Measurements from ENCODE around the gene KRT9. TPM values are rescaled to one million over a fixed set of nuclear protein-coding genes. Genes with fewer than 3 reads are reported as not detected.

KRT9 gene
- total and polyA plus RNA-seq, 10 of the 15 experiments (the other 5 are each of a cell fraction or from before 2014, with no cell fraction given): not detected

DNA sequence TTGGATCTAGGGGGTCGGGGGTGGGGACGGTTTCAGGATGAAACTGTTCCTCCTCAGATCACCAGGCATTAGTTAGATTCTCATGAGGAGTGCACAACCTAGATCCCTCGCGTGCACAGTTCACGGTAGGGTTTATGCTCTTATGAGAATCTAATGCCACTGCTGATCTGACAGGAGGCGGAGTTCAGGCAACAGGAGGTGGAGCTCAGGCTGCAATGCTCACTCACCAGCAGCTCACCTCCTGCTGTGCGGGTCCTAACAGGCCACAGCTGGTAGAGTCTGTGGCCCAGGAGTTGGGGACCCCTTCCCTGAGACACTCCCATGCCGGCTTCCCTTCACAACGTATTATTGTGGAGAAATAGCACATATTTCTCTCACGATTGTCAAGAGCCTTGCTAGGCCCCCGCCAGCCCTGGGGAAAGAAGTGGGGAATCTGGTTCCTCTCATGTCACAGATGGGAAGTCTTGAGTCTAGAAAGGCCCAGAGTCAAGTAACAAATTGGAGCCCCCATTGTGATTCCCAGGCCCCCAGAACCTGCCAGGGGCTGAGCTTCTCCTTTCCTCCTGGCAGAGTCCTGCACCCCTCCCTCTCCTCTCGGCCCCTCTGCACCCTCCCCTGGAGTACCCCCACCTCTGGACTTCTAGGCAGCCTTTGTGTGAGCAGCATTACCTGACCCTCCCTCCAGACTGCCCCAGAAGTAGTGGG is 20.9 kb upstream of the KRT9 start:
- BruUV-seq (replicated peaks): no TSS peak
- Histone ChIP-seq H3K4me2 (ENCODE audit: control insufficient read depth, insufficient read depth) (no peak overlapping the region), H3K27ac (ENCODE audit: control insufficient read depth, insufficient read depth) (no peak overlapping the region), H3K27me3 (replicated peaks in 1 of 2; ENCODE audit: control insufficient read depth in 2 of 2, insufficient read depth in 2 of 2, low read length in 1 of 2) (peaks cover 0 to 2% of the 10 kb centered on the region in 2 experiments; a peak in 2 of 4 replicates), H4K20me1 (ENCODE audit: control insufficient read depth, insufficient read depth) (no peaks in the 10 kb centered on the region), H3K9me3 (replicated peaks; ENCODE audit: control insufficient read depth, insufficient read depth, low read length) (no peaks in the 10 kb centered on the region), H3K4me1 (ENCODE audit: control insufficient read depth, insufficient read depth, low read length) (no peaks in the 10 kb centered on the region), H3K4me3 (no peak overlapping the region), H3K36me3 (ENCODE audit: control insufficient read depth in 2 of 2, insufficient read depth in 2 of 2, low read length in 1 of 2) (no peaks in the 10 kb centered on the region), H3K9ac (ENCODE audit: control insufficient read depth, insufficient read depth, low read length) (no peak overlapping the region), H3K79me2 (ENCODE audit: control insufficient read depth, insufficient read depth, low read length) (no peaks in the 10 kb centered on the region), H2AFZ (ENCODE audit: control insufficient read depth, low read depth, low read length) (no peak overlapping the region)
- no peak for FAIRE-seq
- ATAC-seq: no peak
- SMC1A ChIA-PET (ENCODE audit: uncharacterized antibody, unreplicated experiment): interaction anchor here (2.0 kb wide), 1 partner anchor 56 kb away, joined by 7 read pairs; no protein-coding TSS in a partner anchor
- in situ Hi-C loops (cut with MboI) (no loop called here), intact Hi-C loops (cut with micrococcal nuclease; ENCODE audit: unreplicated experiment) (loop anchor here (5.0 kb wide), 1 partner anchor 70 kb away; no protein-coding TSS in a partner anchor)
- 33% methylated on average over 12 of the region's 12 CpGs for WGBS (ENCODE audit: insufficient coverage, insufficient replicate concordance, low lambda C conversion rate, missing lambda C conversion rate)
- RAD21 ChIA-PET (ENCODE audit: unreplicated experiment): interaction anchor here (1.1 kb wide), 1 partner anchor 54 kb away, joined by 3 read pairs; no protein-coding TSS in a partner anchor
- DNase-seq (ENCODE audit: low read depth, low spot score): no peak
- CTCF ChIA-PET: interaction anchor here (1.1 to 3.1 kb wide), 4 partner anchors 8 to 71 kb away, joined by 3 to 12 read pairs (median 3); no protein-coding TSS in a partner anchor
- POLR2A ChIA-PET: no interaction called here
- no peak for TF ChIP-seq NR2C2 (IDR thresholded peaks at IDR 0.05; ENCODE audit: borderline replicate concordance, control insufficient read depth, insufficient read length, low read depth)
- no peak for TF ChIP-seq NR2F1 (conservative IDR thresholded peaks at IDR 0.05)
- no peak for TF ChIP-seq RBBP5 (conservative IDR thresholded peaks at IDR 0.05)
- no peak for TF ChIP-seq TARDBP (IDR thresholded peaks at IDR 0.05; ENCODE audit: borderline replicate concordance)
- TF ChIP-seq GATAD2B (conservative IDR thresholded peaks at IDR 0.05; ENCODE audit: low read depth): no peak
- TF ChIP-seq, protein P1, sequence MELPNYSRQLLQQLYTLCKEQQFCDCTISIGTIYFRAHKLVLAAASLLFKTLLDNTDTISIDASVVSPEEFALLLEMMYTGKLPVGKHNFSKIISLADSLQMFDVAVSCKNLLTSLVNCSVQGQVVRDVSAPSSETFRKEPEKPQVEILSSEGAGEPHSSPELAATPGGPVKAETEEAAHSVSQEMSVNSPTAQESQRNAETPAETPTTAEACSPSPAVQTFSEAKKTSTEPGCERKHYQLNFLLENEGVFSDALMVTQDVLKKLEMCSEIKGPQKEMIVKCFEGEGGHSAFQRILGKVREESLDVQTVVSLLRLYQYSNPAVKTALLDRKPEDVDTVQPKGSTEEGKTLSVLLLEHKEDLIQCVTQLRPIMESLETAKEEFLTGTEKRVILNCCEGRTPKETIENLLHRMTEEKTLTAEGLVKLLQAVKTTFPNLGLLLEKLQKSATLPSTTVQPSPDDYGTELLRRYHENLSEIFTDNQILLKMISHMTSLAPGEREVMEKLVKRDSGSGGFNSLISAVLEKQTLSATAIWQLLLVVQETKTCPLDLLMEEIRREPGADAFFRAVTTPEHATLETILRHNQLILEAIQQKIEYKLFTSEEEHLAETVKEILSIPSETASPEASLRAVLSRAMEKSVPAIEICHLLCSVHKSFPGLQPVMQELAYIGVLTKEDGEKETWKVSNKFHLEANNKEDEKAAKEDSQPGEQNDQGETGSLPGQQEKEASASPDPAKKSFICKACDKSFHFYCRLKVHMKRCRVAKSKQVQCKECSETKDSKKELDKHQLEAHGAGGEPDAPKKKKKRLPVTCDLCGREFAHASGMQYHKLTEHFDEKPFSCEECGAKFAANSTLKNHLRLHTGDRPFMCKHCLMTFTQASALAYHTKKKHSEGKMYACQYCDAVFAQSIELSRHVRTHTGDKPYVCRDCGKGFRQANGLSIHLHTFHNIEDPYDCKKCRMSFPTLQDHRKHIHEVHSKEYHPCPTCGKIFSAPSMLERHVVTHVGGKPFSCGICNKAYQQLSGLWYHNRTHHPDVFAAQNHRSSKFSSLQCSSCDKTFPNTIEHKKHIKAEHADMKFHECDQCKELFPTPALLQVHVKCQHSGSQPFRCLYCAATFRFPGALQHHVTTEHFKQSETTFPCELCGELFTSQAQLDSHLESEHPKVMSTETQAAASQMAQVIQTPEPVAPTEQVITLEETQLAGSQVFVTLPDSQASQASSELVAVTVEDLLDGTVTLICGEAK (IDR thresholded peaks at IDR 0.05; ENCODE audit: borderline replicate concordance): no peak
- TF ChIP-seq, protein P2, sequence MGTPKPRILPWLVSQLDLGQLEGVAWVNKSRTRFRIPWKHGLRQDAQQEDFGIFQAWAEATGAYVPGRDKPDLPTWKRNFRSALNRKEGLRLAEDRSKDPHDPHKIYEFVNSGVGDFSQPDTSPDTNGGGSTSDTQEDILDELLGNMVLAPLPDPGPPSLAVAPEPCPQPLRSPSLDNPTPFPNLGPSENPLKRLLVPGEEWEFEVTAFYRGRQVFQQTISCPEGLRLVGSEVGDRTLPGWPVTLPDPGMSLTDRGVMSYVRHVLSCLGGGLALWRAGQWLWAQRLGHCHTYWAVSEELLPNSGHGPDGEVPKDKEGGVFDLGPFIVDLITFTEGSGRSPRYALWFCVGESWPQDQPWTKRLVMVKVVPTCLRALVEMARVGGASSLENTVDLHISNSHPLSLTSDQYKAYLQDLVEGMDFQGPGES (IDR thresholded peaks at IDR 0.05): no peak
- TF ChIP-seq ZBED1 (IDR thresholded peaks at IDR 0.05; ENCODE audit: borderline replicate concordance): no peak
- TF ChIP-seq POLR2AphosphoS2 (IDR thresholded peaks at IDR 0.05; ENCODE audit: low read depth, low read length): no peak
- TF ChIP-seq JUNB (IDR thresholded peaks at IDR 0.05): no peak
- TF ChIP-seq ESRRA (IDR thresholded peaks at IDR 0.05; ENCODE audit: low read length): no peak
- TF ChIP-seq POLR2AphosphoS5 (IDR thresholded peaks at IDR 0.05; ENCODE audit: low read length): no peak
- TF ChIP-seq FOXK2 (IDR thresholded peaks at IDR 0.05): no peak
- no peak for TF ChIP-seq TCF7 (IDR thresholded peaks at IDR 0.05; ENCODE audit: borderline replicate concordance)
- TF ChIP-seq ZBTB4 (CRISPR knock-in tag; IDR thresholded peaks at IDR 0.05): no peak
